Measurements from ENCODE around the gene KCNC1.

Gene KCNC1

DNA sequence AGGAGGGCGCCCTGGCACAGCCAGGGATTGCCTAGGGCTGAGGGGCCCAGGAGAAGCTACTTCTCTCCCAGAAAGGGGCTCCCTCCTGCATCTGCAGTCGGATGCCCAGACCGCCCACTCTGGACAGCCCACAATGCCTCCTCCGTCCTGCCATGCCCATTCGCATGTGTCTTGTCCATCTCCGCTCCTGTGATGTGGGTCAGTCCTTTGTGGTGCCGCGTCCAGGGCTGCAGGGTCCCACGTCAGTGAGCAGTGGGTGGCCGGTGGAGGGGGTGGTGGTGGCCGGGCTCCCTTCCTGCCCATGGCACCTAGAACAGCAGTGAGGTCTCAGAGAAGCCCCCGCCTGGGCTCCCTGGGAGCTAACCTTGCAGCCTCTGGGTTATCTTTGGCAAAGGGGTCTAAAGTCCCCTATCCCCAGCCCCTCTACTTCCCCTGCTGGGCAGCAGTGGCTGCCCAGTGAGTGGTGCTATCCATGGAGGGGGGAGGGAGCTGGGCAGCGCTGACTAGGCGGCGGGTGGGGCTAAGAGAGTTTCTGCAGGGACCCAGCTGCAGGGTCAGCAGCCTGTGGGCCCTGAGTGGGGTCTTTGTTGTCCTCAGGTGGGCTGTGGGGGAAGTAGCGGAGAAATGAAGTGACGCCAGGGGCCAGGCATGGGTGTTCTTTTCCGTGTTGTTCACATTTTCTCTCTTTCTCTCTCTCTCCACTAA lies 41.1 kb downstream of the KCNC1 start:
- no peak for DNase-seq

- no peak for DNase-seq
Measured at GRCh38 chr11:17776212-17776875, 41.8 kb downstream of the KCNC1 start.

- no peak for DNase-seq
Measured at GRCh38 chr11:17777086-17777737, 42.6 kb downstream of the KCNC1 start.

DNA sequence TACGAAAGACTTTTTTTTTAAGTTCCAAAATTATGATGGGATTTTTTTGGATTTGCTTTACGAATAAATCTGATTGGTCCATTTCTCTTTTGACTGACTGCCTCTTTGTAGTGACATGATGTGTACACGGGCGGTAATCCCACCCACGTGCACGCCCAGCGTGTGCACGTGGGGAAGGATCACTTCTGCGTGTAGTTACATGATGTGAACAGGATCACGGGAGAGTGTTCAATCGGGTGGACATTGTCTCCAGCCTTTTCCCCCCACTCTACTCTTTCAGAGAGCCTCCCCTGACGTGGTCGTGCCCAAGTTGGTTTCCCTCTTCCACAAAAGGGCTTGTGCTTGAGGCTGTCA lies 43.1 kb downstream of the KCNC1 start:
- DNase-seq = no peak

GRCh38 chr11:17778352-17778751 lies 43.8 kb downstream of the KCNC1 start:
- no peak for DNase-seq

DNA sequence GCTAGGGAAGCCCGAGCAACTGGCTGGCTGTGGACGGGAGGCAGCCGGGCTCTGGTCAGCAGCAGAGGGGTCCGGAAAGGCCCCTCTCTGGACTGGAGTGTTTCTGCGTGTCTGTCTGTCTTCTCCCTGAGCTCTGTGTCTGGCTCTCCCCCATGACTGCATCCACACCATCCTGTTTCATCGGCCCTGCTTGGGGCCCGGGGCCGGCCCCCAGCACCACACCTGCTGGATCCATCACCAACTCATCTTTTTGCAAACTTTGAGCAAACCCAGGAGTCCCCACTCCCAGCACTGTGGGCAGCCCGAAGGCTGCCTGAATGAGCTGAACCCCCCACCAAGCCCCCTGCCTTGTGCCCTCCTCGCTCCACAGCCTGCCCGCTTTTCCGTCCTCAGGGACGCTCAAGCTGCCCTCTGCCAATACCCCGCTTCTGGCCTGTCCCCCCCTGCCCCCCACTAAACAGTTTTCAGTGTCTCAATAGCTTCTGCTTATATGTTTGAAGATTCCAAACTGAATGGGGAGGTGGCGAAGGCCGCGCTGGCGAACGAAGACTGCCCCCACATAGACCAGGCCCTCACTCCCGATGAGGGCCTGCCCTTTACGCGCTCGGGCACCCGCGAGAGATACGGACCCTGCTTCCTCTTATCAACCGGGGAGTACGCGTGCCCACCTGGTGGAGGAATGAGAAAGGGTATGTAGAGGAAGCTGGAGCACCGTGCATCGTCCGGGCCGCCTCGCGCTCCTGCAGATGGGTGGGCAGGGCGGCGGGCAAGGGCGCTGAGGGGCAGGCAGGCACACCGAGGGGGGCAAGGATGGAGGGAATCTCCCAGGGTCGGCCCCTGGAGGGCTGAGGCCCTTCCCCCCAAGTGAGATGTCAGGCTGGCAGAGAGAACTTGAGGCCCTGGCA lies 44.6 kb downstream of the KCNC1 start:
- DNase-seq = no peak

GRCh38 chr11:17779861-17780594 lies 45.4 kb downstream of the KCNC1 start:
- no peak for DNase-seq

DNA sequence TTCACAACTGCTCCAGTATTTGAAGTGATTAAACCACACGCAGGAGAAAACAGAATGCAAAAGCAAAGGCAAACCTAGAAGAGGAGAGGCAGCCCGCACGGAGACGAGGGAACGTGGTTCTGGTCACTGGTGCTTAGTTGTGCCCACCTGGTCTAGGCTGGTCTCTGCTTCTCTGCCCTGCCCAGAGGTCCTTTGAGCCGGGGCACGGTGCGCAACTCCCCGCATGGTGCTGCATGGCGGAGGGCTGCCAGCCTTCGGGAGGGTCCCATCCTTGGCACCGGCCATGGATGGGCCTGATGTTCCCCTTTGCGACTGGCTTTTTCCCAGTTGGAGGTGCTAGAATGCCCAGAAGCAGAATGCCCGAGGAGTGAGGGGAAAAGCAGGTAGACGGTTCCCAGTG lies 46.1 kb downstream of the KCNC1 start:
- no peak for DNase-seq

DNA sequence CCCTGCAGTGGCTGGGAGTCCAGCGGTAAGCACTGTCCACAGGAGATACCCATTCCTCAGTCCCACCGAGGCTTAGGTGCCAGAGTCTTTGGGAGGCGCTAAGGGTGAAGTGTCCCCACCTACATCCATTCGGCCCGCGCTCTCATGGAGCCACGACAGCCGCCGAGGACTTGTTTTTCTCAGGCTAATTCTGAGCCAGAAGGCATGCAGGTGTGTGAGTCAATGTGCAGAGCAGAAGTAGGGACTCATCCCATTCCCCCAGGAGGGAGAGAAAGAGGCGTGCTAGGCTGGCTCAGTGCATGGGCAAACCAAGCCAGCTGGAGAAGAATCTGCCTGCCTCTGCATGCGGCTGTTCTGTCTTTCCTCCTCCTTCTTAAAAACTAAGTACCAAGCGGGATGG lies 46.6 kb downstream of the KCNC1 start:
- no peak for DNase-seq

DNA sequence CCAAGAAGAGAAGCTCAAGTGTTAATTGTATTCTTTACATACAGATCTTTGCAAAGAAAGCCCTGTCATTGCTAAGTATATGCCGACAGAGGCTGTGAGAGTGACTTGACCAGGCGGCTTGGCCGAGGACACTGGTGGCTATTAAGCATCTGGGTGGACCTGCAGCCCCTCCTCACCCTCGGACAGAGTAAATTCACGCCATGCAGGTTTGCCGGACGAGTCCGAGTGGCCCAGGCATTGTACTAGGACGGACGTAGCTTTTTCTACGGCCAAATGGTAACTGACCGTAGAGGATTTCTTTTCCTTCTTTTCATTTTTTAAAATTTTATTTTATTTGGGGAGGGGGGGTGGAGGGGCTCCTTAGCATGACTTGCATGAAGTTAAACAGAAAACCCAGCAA lies 47.0 kb downstream of the KCNC1 start:
- no peak for DNase-seq

DNA sequence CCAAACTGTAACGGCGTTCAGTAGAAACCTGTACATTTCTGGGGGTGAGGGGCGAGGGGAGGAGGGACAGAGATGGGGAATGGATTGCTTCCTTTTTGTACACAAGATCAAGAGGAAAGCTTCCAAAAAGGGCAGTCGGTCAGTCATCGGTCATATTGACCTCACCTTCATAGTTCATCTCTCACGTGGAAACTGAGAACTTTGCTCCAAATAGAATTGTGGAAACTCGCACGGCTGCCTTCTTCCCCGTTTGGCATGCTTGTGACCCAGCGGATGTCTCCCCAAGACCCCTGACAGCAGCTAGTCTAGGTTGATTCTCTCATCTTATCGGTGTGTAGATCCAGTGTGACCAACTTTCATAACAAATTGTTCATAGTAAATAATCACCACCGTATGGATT lies 47.6 kb downstream of the KCNC1 start:
- DNase-seq = no peak

DNA sequence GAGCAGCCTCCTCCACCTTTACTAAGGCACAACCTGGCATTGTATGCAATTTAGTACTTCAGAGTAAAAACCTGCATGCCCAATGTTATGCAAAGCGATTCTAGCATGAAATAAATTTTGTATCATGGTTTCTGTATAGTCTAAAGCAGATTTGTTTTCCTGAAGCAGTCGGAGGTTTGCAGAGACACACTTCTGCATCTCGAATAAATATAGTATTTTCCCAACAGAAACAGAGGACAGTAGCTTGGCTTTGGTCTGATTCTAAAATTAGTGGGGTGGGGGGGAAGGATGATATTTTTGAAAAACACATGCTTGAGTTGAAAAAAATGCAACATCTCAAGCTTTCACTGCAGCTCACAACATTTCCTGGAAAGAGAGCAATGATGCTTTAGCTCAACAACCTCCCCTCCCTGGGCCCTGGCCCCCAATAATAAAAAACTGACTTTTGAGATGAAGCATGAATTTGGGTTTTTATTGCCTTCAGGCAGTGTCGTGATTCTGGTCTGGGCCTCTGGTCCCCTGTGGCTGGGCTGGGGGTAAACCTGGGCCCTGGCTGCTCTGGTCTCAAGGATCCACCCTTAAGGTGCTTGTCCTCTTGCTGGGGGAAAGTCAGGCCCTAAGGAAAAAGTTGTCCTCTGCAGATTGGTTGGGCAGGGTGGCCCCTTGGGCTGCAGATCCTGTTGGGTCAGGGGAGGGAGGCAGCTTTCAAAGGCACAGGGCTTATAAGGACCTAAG lies 48.2 kb downstream of the KCNC1 start:
- DNase-seq = no peak

- DNase-seq = no peak
Measured at GRCh38 chr11:17783878-17784277, 49.3 kb downstream of the KCNC1 start.

DNA sequence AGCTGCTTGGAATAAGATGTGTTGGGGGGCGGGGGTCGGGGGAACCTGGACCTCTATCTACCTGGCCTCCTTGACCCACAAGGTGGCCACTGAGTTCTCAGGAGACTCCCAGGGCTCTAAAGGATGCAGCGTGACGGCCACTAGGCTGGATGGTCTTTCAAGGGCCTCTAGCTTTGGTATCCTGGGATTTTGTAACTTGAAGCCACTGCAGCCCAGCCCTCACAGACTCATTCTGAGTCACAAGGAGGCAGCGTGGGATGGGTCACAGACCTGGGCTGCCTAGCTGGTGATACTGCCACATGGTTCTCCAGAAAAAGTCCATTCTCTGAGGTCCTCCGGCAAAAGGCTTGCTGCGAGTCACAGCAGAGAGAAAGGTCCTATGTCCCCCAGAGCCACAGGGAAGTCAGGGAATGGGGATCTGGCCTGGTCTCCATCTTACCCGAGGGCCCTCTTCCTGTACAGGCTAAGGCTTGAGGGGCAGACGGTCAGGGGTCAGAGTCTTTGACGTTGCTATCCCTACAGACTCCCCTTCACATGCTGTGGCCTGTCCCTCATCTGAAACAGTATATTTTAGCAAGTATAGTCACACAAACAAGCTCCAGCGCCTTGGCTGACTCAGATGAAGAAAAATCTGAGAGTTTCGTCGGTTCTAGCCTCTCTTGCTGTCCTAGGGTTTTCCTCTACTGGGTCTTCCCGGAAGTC lies 52.4 kb downstream of the KCNC1 start:
- no peak for DNase-seq

DNA sequence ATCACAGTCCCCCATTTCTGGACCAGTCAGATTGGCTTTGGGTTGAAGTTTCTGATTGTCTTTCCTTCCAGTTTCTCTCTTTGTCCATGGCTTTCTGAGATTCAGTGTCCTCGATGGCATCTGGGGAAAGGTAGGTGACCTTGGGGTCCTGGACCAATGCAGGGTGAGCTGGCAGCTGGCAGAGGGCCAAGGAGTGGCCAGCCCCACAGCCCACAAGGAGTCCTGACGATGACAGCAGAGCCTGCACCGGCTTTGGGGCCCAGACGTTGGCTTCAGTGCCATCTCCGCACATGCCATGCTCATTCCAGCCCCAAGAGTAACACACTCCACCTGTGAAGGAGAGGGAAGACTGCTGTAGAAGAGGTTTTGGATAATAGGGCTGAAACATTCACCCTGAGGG lies 53.5 kb downstream of the KCNC1 start:
- no peak for DNase-seq

DNA sequence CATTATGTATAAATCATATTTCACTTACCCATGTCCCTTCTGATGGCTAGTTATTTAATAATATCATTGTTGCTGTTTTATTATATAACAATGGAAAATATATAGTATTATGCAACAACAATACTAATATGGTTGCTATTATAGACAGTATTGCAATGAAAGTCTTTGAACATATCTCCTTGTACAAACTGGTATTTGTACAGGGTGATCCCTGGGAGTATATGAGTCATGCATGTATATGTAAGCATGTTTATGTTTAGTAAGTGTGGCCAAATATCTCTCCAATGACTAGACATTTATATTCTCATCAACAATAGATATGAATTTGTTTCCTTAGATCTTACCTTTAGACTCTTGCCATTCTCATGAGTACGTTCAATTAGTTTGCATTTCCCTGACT lies 55.9 kb downstream of the KCNC1 start:
- DNase-seq = no peak

GRCh38 chr11:17791144-17791543 lies 56.6 kb downstream of the KCNC1 start:
- DNase-seq = no peak

- no peak for DNase-seq
Measured at GRCh38 chr11:17792161-17792560, 57.6 kb downstream of the KCNC1 start.

- no peak for DNase-seq
Measured at GRCh38 chr11:17793642-17794170, 59.1 kb downstream of the KCNC1 start.

DNA sequence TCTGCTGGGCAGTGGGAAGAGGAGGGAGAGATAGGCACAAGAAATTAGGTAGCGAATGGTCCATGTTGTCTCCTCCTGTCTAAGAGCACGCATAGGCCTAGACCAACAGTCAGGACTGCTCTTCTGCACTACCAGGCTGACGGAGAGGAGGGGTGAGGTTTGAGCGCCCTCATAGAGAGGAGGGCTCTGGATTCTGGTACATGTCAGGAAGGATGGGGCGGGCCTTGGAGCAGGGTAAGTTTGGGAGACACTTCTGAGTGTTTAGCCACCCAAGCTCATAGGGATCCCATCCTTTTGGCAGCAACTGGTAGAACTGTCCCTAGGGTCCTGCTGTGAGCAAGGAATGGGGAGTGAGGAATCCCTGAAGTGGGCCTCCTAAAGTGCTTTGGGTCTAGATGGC lies 60.4 kb downstream of the KCNC1 start:
- no peak for DNase-seq

DNA sequence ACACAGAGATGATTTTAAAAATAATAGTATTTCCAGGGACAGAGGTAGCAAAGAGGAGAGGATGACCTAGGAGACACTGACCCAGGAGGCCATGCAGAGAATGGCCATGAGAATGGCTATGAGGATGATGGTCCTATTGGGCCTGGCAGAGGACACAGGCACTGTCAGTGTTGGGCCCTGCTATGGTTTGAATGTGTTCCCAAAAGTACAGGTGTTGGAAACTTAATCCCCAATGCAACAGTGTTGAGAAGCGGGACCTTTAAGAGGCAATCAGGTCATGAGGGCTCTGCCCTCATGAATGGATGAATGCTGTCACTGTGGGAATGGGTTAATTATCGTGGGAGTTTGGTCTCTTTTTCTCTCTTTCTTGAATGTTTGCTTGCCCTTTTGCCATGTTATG lies 61.6 kb downstream of the KCNC1 start:
- no peak for DNase-seq

All from islet precursor cell (in vitro differentiated cells).